ENCODE data around the gene SDK2.

Gene SDK2

DNA sequence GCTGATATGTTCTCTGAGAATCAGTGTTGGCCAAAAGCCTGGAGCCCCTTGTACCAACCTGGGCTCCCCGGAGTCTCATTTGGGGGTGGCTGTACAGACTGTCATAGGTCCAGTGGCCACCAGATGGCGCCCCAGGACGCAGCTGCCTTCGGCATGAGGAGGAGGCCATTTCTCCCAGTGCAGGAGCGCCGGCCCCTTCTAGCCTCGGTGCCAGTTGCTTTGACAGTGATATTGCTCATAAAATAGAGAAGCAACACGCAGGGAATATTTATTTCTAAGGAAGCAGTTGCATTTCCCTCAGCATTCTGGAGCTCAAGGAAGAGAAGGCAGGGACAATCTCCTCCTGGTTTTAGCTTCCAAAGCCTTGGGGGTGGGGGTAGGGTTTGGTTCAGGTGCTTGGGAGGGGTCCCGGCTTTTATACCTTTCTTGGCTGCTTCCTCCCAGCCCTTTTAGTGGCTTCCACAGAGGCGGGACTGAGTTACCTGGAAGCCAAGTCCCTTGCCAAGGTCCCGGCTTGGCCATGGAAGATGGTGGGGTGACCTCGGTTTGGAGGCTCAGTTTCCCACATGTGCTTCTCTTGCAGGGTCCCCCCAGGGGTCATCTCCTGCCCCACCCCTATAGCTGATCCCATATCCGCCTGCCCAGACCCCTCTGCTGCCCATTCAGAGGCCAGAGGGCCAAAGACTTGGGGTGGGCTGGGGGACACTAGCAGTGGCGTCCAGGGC, 214.6 kb downstream of the SDK2 start:
- H3K4me1 ChIP-seq, result peaks cover 5% of the 10 kb centered on the region
- no peaks in the 10 kb centered on the region for H3K9me3 ChIP-seq
- H3K36me3 ChIP-seq, result no peaks in the 10 kb centered on the region
- no peak overlapping the region for H3K4me3 ChIP-seq (ENCODE audit: low read depth, low read length)
- peak; percentile 94 for DNase-seq
- H3K27me3 ChIP-seq, result no peaks in the 10 kb centered on the region
- TF ChIP-seq, protein P1, sequence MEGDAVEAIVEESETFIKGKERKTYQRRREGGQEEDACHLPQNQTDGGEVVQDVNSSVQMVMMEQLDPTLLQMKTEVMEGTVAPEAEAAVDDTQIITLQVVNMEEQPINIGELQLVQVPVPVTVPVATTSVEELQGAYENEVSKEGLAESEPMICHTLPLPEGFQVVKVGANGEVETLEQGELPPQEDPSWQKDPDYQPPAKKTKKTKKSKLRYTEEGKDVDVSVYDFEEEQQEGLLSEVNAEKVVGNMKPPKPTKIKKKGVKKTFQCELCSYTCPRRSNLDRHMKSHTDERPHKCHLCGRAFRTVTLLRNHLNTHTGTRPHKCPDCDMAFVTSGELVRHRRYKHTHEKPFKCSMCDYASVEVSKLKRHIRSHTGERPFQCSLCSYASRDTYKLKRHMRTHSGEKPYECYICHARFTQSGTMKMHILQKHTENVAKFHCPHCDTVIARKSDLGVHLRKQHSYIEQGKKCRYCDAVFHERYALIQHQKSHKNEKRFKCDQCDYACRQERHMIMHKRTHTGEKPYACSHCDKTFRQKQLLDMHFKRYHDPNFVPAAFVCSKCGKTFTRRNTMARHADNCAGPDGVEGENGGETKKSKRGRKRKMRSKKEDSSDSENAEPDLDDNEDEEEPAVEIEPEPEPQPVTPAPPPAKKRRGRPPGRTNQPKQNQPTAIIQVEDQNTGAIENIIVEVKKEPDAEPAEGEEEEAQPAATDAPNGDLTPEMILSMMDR (IDR thresholded peaks at IDR 0.05; ENCODE audit: low read depth, low read length), result peak; percentile 99

- Histone ChIP-seq H3K27me3 (no peaks in the 10 kb centered on the region), H3K36me3 (no peaks in the 10 kb centered on the region), H3K9me3 (no peaks in the 10 kb centered on the region), H3K4me1 (peaks cover 5% of the 10 kb centered on the region), H3K4me3 (ENCODE audit: low read depth, low read length) (no peak overlapping the region)
- TF ChIP-seq, protein P1 (IDR thresholded peaks at IDR 0.05; ENCODE audit: low read depth, low read length), result no peak
- no peak for DNase-seq
Observed at GRCh38 chr17:73427198-73427597, 217.0 kb downstream of the SDK2 start.

DNA sequence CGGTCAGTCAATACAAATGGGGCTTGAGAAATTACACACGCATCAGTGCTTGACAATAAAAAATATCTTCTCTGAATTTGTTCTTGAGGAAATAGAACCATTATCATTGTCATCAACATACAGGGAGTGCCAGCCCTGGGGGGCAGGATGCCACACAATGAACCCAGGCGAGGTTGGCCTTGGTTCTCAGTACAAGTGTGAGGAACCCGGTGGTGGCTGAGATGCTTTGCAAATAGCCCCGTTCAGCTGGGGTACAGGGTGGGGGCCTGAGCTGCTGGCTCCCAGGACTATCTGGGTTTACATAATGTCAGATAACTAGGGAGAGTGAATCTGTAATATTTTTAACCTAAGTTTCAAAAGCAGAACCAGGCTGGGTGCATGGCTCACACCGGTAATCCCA, 219.7 kb downstream of the SDK2 start:
- no peak for DNase-seq
- Histone ChIP-seq H3K27me3 (no peaks in the 10 kb centered on the region), H3K9me3 (no peaks in the 10 kb centered on the region), H3K4me1 (no peaks in the 10 kb centered on the region; the same call in 1 of the 2 replicates), H3K4me3 (ENCODE audit: low read depth, low read length) (no peak overlapping the region), H3K36me3 (no peaks in the 10 kb centered on the region)
- TF ChIP-seq, protein P1 (IDR thresholded peaks at IDR 0.05; ENCODE audit: low read depth, low read length), result no peak

DNA sequence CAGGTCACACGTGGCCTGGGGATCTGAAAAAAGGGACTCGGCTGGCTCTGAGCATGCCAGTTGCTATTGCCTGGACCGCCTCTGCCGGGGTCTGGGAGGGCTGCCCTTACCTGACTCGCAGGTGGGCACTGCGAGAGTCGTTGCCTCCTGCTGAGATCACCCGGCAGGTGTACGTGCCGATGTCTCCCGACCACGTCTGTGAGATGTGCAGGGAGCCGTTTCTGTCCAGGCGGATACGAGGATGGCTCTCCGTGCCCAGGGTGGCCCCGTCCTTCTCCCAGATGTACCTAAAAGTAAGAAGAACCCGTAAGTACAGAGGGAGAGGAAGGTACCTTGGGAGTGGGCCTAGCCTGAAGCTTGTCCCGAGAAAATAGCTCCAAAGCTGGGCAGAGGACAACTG, 220.4 kb downstream of the SDK2 start:
- DNase-seq, result no peak
- Histone ChIP-seq H3K36me3 (no peaks in the 10 kb centered on the region), H3K4me3 (ENCODE audit: low read depth, low read length) (no peak overlapping the region), H3K27me3 (no peaks in the 10 kb centered on the region), H3K4me1 (no peaks in the 10 kb centered on the region), H3K9me3 (no peaks in the 10 kb centered on the region)
- TF ChIP-seq, protein P1 (IDR thresholded peaks at IDR 0.05; ENCODE audit: low read depth, low read length), result no peak

- no peaks in the 10 kb centered on the region for H3K4me1 ChIP-seq
- H3K4me3 ChIP-seq (ENCODE audit: low read depth, low read length), result no peak overlapping the region
- H3K27me3 ChIP-seq, result no peaks in the 10 kb centered on the region
- no peak for DNase-seq
- no peaks in the 10 kb centered on the region for H3K9me3 ChIP-seq
- no peaks in the 10 kb centered on the region for H3K36me3 ChIP-seq
- TF ChIP-seq, protein P1 (IDR thresholded peaks at IDR 0.05; ENCODE audit: low read depth, low read length), result no peak
Observed at GRCh38 chr17:73423159-73423715, 221.0 kb downstream of the SDK2 start.

DNA sequence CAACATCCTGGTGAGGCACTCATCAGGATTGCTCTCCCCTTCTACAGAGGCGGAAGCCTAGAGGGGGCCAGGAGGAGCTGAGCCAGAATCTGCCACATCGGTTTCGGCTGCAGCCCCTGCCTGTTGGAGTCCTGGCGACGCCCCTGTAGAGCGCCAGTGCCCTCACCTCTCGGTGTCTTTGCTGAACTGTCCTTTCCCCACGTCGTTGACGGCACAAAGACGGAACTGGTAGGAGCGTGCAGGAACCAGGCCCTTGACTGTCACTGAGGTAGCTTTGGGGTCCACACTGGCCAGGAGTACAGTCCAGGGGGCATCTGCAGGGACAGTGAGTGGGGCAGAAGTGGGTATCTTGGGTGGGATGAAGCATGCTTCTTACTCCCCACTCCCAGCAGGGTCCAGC, 222.1 kb downstream of the SDK2 start:
- Histone ChIP-seq H3K27me3 (no peaks in the 10 kb centered on the region), H3K4me1 (no peaks in the 10 kb centered on the region), H3K36me3 (no peaks in the 10 kb centered on the region), H3K9me3 (no peaks in the 10 kb centered on the region), H3K4me3 (ENCODE audit: low read depth, low read length) (no peak overlapping the region)
- TF ChIP-seq, protein P1 (IDR thresholded peaks at IDR 0.05; ENCODE audit: low read depth, low read length), result no peak
- DNase-seq, result no peak
